HG03354 (cell line): ENCODE results near the gene IKZF1.

Source experiments
- ATAC-seq: cut with Tn5 transposase; IDR thresholded peaks from one replicate; pipeline ENCODE4 v1.9.1; 2021; ENCODE audit warnings: mild to moderate bottlenecking; ENCODE audit not compliant: unreplicated experiment, poor library complexity, severe bottlenecking

The IKZF1 gene

DNA sequence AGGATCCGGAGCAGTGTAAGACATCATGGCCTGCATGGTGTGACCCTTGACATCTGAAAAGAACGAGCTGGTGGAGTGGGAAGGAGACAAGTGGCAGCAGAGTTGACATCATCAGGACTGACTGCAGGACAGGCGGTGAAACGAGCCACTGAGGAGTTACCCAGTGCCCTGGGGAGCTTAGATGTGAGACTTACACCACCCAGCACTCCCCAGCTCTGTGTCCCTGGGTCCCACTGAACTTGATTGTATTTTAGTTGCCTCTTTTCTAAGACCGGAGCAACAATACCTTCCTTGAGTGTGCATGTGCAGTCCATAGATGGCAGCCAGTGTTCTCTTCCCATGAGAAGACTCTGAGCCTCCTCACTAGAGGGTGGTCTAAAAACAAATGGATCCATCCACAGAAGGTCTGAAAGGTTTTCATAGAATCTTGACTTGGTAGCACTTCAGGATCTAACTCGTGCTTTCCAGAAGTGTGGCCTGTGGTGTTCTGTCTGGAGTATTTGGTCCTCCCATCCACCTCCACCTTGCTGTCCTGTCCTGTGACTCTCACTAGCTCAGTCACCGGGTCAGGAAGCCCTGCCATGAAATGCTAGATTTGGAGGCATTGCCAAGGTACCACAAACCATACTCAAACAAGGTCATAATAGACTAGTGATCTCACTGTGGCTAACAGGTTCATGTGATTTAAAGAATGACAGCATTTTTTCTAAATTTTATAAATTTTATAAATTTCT, 59.0 kb downstream of the IKZF1 start:
- ATAC-seq: no peak

DNA sequence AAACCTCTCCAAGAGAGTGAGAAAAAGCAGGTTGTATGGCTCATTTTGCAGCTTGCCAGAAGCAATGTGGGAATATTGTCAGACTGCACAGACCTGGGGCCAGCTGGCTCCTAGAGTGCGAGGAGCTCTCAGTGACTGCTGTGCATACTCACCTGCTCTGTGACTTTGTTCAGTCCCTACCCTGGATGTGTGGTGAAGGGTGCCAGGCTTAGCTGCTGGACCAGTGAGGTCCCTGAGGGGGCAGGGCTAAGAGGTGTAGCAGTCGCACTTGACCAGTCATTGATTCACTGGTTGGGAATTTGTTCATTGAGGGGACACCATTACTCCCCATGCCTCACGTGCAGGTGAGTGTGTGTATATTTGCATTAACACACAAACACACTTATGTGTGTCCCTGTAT, 60.1 kb downstream of the IKZF1 start:
- no peak for ATAC-seq

DNA sequence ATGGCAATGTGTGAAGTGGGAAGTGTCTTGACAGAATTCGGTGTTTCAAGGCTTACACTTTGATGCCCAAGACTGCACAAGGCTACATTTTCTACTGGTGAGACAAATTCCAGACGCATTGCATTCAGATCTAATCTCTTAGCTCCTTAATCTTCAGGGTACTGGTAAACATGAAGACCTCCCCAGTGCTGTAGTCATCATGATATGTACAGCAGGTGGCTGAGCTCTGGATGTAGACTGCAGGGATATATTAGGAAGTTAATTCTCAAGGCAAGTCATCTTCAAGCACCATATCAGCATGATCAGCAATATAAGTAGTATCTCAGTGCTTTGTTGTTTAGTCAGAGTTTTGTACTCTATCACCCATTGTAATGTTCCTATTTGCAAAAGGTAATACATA, 61.8 kb downstream of the IKZF1 start:
- no peak for ATAC-seq

DNA sequence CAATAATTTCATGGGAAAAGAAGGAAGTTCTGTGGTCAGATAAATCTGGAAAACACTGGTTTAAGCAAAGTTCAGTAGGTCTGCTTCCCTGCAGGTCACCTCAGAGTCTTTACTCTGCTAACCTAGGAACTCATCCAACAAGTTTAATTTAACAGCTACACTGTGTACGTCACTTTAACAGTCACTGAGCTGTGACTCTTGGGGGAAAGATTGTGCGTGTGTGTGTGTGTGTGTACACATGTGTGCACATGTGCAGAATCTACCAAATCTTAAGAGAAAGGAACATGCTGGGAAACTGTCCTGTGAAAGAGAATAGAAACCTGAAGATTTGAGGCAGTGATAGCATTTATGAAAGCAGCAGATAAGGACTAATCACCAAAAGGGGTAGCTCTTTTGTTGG, 62.6 kb downstream of the IKZF1 start:
- no peak for ATAC-seq

DNA sequence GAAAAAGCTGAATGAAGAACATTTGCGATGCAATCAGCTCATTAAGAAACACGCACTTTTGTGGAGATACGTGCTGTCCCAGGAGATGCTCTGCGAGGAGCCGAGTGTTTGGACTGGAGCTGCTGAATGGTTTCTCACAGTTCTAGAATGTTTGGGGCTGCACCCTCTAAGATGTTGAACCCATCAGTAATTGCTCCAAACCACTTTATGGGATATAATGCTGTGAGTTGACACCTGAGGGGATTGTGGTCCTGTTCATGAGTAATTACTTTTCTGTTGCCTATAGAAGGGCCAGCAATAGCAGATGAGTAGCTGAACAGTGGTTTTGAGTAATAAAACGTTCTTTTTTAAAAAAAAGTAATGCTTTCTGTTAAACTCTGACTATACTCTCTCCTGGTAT, 63.1 kb downstream of the IKZF1 start:
- ATAC-seq: no peak

DNA sequence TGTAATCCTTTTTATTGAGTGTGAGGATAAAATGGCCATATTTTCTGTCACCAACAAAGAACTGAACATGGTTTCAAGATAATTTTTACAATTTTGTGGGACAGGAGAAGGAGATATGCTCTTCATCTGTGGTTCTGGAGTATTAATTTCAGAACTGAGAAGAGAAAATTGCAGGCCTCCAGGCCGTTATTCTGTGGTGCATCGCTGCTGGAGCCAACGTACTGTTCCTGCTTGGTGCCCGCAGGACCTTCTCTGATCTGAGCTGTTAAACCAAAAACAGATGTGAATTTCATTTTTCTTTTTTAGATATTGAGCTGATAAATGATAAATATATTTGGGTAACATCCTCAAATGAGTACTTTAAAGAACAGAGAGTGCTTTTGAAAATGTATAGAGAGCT, 63.9 kb downstream of the IKZF1 start:
- ATAC-seq: no peak

DNA sequence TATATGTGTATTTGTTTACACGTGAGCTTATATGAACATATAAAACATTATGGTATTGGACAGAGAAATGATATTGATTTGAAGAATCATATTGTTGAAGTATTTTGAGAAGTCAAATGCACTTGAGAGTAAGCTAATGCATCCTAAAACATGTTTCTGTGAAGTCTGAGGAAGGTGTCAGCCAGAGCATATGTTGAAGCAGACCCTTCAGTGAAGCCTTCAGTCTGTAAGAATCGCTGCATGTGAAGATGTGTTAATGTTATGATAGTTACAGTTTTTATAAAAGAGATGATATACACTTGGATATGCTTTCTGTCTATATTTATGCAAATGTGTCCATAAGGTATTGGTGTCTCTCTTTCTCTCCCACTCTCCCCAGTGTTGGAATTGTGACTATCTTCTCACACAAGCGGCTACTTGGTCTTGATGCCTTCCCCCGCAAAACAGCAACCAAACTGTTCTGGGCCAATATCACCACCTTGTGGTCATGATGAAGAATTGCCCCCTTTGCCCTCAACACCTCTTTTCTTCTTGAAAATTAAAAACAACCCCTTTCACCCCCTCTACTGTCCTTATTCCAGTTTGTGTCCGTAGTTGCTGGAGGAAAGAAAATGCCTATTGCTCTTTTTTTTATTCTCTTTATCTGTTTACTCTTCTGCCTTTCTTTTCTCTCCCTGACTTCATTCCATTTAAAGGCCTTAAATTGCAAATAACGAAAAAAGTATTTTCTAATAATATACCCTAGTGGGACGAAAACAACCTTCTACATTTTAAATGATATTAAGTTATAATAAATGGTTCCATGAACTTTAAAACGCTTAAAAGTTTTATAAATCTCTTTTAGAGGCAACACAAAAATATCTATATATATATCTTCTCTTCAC, 64.9 kb downstream of the IKZF1 start:
- peak; percentile 54 for ATAC-seq

DNA sequence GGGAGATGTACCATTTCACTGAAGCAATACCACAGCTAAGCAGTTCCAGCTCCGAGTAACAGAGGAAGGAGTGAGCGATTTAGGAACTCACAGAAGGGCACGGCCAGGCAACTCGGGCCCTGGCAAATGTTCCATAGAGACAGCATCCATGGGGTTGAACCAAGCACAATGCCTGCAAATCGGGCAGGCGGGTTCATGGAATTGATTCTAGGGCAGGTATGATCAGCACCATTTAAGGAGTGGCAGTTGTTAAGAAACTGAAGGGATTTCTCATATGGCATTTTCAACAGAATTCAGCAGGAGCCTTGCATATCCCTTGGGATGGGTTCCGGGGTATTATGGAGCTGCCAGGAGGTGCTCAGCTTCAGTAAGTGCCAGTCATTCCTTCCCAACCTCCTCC, 66.4 kb downstream of the IKZF1 start:
- no peak for ATAC-seq

DNA sequence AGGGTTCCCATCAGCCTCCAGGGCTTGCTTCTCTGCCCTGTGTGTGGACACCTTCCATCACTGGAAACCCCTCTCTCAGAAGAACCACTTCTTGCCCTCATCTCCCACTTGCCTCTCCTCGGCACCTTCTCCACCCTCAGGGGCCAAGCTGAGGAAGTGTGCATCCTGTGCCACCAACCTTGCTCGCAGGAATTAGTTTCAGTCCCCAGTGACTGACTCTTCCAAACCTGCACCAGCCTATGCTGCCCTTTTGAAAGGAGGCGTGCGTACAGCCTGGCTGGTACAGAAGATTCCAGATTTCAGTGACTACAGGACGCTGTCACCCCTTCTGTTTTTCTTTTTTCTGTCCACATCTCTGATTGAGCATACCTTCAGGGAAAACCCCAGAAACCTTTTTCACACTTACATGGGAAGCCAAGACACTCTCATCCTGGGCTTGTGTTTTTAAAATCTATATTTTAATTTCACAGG, 67.1 kb downstream of the IKZF1 start:
- no peak for ATAC-seq

DNA sequence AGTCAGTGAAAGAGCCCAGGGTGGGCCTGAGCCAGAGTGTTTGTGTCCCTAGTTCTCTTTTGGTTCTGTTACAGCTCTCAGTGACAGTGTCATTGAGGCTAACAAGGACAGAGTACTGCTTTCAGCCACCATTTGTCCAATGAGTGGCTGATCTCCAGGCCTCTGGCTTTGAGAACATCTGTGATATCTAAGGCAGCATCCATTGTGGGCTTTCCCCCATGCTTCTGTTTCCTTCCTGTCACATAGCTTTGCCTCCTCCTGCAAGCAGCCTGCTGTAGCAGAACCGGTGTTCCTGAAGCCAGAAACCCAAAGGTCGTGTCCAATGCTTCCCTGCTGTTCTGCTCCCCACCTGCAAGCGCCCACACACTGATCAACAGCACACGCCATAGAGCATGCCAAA, 68.4 kb downstream of the IKZF1 start:
- no peak for ATAC-seq

DNA sequence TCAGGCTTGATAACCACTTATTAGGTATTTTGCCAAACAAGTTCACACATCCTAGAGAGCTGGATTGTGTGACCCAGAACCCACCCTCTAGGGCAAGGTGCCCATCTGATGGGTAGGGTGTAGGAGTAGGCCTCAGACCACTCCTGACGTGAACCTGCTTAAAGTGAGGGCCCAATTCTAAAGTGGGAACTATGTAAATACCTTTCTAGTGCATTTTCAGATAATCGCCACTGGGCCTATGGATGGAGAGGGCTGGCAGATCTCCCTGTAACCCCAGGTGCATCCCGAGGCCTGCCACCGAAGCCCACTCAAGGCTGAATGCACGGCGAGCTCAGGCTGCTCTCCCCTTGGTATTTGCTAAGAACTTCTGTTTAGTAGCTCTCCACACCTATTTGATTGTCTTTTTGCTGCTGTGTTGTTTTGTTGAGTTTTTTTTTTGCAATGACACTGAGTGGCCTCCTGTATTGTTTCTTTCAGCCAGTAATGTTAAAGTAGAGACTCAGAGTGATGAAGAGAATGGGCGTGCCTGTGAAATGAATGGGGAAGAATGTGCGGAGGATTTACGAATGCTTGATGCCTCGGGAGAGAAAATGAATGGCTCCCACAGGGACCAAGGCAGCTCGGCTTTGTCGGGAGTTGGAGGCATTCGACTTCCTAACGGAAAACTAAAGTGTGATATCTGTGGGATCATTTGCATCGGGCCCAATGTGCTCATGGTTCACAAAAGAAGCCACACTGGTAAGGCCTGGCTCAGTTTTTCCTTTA, 71.7 kb downstream of the IKZF1 start:
- no peak for ATAC-seq

DNA sequence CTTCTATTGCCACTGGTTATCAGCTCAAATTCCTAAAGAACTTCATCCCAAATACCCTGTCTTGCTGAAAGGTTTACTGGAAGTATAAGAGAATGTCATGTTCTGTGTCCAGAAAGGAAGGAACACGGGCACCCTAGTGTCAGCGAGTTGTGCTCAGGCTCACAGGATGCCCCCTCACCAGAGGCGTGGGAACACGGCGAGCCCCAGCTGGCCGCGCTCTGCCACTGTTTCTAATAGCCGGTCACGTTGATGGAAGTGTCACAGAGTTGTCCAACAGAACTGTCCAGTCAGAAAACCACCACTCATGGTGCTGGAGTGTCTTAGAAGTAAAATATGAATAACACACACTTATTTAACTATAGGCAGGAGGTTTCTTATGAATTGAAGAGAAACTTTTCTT, 72.8 kb downstream of the IKZF1 start:
- ATAC-seq: no peak

DNA sequence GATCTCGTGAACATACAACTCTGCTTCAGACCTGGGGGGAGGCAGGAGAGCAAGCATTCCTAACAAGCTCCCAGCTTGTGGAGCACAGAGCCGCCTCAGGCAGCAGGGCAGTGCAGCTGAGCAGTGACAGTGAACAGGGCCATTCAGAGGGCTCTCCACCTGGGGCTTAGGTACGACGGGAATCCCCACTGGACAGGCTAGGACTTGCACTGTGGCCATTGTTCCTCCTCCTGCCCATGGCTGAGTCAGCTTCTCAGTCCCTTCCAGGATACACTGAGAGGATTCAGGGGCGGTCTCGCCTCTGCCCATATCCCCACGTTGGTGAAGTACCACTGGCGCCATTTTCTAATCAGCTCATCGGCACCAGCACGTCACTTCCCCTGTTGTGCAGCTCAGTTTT, 74.6 kb downstream of the IKZF1 start:
- no peak for ATAC-seq

DNA sequence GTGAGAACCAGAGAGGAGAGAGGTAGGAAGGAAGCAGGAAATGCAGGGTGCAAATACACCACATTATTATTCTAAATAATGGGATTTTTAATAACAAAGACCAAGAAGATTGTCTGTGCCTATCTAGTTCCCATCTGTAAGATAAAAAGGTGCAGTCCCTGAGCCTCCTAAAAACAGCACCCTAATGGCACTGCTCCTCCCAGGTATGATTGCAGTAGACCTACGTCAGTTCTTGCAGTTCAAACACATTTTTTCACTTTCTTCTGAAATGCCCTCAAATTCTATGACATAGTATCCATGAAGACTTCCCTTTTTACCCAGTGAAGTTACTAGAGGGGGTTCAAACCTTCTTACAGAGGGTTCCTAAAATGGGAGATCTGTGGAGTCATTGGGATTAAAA, 75.0 kb downstream of the IKZF1 start:
- ATAC-seq: no peak

DNA sequence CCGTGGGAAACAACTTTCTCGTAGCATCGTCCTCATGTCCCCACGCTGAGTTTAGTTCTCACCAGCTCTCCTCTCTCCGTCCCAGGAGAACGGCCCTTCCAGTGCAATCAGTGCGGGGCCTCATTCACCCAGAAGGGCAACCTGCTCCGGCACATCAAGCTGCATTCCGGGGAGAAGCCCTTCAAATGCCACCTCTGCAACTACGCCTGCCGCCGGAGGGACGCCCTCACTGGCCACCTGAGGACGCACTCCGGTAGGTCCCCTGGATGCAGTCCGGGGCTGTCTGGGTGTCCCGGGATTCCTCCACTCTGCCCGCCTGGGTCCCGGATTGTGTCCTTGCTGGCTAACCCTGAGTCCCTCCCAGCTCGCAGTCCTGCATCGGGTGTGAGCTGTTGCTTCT, 77.9 kb downstream of the IKZF1 start:
- ATAC-seq: no peak

DNA sequence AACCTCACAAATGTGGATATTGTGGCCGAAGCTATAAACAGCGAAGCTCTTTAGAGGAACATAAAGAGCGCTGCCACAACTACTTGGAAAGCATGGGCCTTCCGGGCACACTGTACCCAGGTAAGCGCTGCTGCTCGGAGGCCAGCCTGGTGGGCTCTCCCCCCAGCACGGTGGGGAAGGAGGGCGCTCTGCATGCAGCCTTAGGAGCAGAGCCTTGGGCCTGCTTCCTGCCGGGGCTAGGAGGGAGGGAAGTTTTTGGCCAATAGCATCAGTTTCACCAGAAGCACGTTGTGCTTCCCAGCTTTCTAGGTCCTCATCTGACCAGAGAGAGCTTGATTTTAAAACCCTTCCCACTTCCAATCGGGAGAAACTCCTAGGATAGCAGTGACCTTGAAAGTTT, 82.8 kb downstream of the IKZF1 start:
- ATAC-seq: no peak

DNA sequence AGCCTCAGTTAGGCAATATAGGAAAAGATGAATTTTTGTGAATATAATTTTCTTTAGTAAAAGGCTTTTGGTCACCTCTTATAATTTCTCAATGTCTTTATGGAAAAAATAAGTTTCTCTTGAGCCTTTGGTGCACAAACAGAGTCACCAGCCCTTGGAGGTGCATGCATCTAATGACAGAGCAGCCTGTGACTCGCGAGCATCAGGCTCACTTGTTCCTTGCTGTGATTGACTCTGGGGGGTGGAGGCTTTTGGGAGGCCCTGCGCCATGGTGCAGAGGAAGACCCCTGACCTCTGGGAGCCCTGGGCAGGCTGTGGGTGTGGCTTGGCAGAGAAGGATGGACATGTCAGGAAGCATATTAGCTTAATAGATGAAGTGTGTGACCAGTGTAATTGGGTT, 85.4 kb downstream of the IKZF1 start:
- ATAC-seq: no peak

DNA sequence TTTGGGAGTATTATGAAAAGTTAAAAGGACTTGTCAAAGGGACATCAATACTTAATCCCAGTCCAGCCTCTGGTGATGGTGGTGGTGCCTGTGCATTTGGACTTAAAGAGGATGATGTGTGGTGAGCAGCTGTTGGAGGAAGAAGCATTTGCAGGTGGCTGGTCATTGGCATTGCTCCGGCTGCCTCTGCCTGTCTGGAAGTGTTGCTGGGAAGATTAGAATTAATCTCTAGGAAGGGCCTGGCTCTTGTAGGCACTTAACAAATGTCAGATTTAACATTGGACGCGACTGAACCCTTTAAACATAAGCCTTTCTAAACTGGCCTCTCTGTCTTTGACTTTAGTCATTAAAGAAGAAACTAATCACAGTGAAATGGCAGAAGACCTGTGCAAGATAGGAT, 86.9 kb downstream of the IKZF1 start:
- no peak for ATAC-seq

DNA sequence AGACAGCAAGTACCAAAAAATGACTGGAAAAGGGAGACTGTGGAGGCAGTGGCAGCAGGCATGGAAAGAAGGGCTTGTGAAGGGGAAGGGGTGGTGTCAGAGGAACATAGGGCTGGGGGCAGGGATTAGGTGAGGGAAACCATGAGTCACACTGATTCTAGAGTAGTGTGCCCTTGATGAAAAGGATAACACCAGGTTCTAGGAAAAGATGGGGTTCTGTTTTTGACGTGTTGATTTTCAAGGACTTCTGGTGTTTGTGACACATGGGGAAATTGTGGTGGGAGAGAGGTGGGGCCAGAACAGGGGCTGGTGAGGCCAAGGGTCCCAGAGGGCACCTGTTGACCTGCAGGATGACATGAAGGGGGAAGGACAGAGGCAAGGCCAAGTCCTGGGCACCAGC, 88.6 kb downstream of the IKZF1 start:
- ATAC-seq: no peak

DNA sequence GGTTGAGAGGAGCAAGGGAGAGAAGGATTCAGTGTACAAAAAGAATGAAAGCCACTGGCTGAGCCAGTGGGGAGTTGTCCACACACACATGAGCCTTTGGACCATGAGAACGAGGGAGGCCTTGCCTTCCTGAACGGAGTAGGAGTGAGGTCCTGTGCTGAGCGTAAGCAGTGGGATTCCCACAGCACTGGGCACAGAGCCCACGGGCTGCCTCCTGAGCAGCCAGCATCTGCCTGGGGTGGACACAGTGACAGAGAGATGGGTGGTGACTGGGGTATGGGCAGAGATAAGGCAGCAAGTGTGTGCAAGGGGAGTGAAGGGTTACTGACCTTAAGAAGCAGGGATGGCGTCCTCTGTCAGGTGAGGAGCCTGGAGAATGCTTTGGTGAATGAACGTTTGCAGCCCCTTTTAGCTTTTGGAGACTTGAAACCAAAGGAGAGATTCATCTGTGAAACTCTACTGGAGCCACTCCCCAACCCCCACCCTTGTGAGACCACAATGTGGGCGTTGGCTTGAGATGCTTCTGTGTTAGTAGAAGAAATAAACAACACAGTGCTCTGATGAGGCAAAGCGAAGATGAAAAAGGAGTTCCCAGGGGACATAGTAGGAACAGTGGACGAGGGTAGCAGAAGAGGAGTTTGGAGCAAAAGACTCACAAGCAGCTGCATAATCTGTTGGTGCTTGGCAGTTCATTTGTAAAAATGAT, 89.2 kb downstream of the IKZF1 start:
- no peak for ATAC-seq
